IMR-90 (cell line): ENCODE results near the gene TIRAP.

Experiments
- MXI1 ChIP-seq: IDR thresholded peaks from 2 replicates; pipeline ENCODE4 v1.6.1; 2012; ENCODE audit warnings: low read depth, mild to moderate bottlenecking, low read length, moderate library complexity, borderline replicate concordance
- USF2 ChIP-seq: fragments of 150-350 bp; IDR thresholded peaks from 2 replicates; pipeline ENCODE4 v1.6.1; 2017; ENCODE audit warnings: mild to moderate bottlenecking, antibody characterized with exemption, low read length, low read depth

- no peak for TF ChIP-seq USF2
- no peak for TF ChIP-seq MXI1
These were observed 40.1 kb downstream of the TIRAP start for GRCh38 chr11:126322996-126323395.
